ENCODE results near the gene ELFN1. TPM values are rescaled to one million over a fixed set of nuclear protein-coding genes. Genes with fewer than 3 reads are reported as not detected.
A peak's percentile ranks its signal among the peaks of the same experiment; 100 is the strongest.

The ELFN1 gene
- total and polyA plus RNA-seq, 8 donors = 0.19 to 4.3 (median 0.53) TPM; not detected in 1

- peaks cover 0 to 79% (median 20%) of the 10 kb centered on the region in 3 donors for H3K27me3 ChIP-seq
These were observed 16.0 kb upstream of the ELFN1 start for GRCh38 chr7:1654111-1654510.

GRCh38 chr7:1654738-1655475 is 15.2 kb upstream of the ELFN1 start:
- Histone ChIP-seq H3K4me3 (no peak overlapping the region), H3K27ac (no peak overlapping the region), H3K4me1 (no peaks in the 10 kb centered on the region), H3K27me3 (peaks cover 0 to 79% (median 21%) of the 10 kb centered on the region in 3 donors), H3K36me3 (no peaks in the 10 kb centered on the region), H3K9me3 (no peaks in the 10 kb centered on the region)
- intact Hi-C loops (cut with DNase I; ENCODE audit: low total_unique reads) = no loop called here
- 80 to 86% (median 85%) methylated on average over 32 of the region's 32 CpGs for WGBS, 5 donors
- no peak for DNase-seq
- TF ChIP-seq POLR2A (IDR thresholded peaks at IDR 0.05) (no peak), POLR2AphosphoS5 (IDR thresholded peaks at IDR 0.05) (no peak), EP300 (IDR thresholded peaks at IDR 0.05) (no peak), CTCF (IDR thresholded peaks at IDR 0.05) (no peak)

More at GRCh38 chr7:1654111-1654510, 16.0 kb upstream of the ELFN1 start:
- TF ChIP-seq CTCF (IDR thresholded peaks at IDR 0.05) = no peak
- TF ChIP-seq POLR2A (IDR thresholded peaks at IDR 0.05) = no peak
- no peak for TF ChIP-seq POLR2AphosphoS5 (IDR thresholded peaks at IDR 0.05)
- no peak for TF ChIP-seq EP300 (IDR thresholded peaks at IDR 0.05)
- no peak overlapping the region for H3K4me3 ChIP-seq
- WGBS, 5 donors = 72 to 81% (median 75%) methylated on average over 10 to 15 of the region's 15 CpGs
- H3K9me3 ChIP-seq = no peaks in the 10 kb centered on the region
- no peak for DNase-seq
- no peaks in the 10 kb centered on the region for H3K4me1 ChIP-seq
- intact Hi-C loops (cut with DNase I; ENCODE audit: low total_unique reads) = no loop called here
- H3K36me3 ChIP-seq = no peaks in the 10 kb centered on the region
- H3K27ac ChIP-seq = no peak overlapping the region

GRCh38 chr7:1659696-1660095 is 10.4 kb upstream of the ELFN1 start:
- no peak for TF ChIP-seq POLR2AphosphoS5 (IDR thresholded peaks at IDR 0.05)
- TF ChIP-seq EP300 (IDR thresholded peaks at IDR 0.05) = no peak
- no peak for TF ChIP-seq CTCF (IDR thresholded peaks at IDR 0.05)
- no peak for TF ChIP-seq POLR2A (IDR thresholded peaks at IDR 0.05)
- no peak overlapping the region for H3K27ac ChIP-seq
- no peaks in the 10 kb centered on the region for H3K9me3 ChIP-seq
- intact Hi-C loops (cut with DNase I; ENCODE audit: low total_unique reads) = no loop called here
- DNase-seq = no peak
- H3K36me3 ChIP-seq = no peaks in the 10 kb centered on the region
- 75 to 81% (median 77%) methylated on average over 8 of the region's 8 CpGs for WGBS, 5 donors
- H3K4me3 ChIP-seq = no peak overlapping the region
- H3K4me1 ChIP-seq = peaks cover 7 to 11% (median 9%) of the 10 kb centered on the region in 4 donors
- H3K27me3 ChIP-seq = peaks cover 4 to 78% (median 40%) of the 10 kb centered on the region in 3 donors

- WGBS, 5 donors = 75 to 86% (median 84%) methylated on average over 3 of the region's 3 CpGs
- peak in 1 of 2 donors; percentile 0 for DNase-seq
- intact Hi-C loops (cut with DNase I; ENCODE audit: low total_unique reads) = no loop called here
- H3K27ac ChIP-seq = no peak overlapping the region
- H3K4me3 ChIP-seq = no peak overlapping the region
- no peak for TF ChIP-seq POLR2AphosphoS5 (IDR thresholded peaks at IDR 0.05)
- TF ChIP-seq CTCF (IDR thresholded peaks at IDR 0.05) = no peak
- TF ChIP-seq POLR2A (IDR thresholded peaks at IDR 0.05) = no peak
- H3K9me3 ChIP-seq = no peaks in the 10 kb centered on the region
- H3K4me1 ChIP-seq = peaks cover 23 to 27% (median 25%) of the 10 kb centered on the region in 4 donors
- H3K36me3 ChIP-seq = no peaks in the 10 kb centered on the region
- H3K27me3 ChIP-seq = peaks cover 10 to 79% (median 50%) of the 10 kb centered on the region in 3 donors
These were observed 8.6 kb upstream of the ELFN1 start for GRCh38 chr7:1661461-1661860.
